Lower lobe of right lung (tissue), 2 donors: ENCODE data around the gene BHLHA15. TPM values are rescaled to one million over a fixed set of nuclear protein-coding genes. Genes with fewer than 3 reads are reported as not detected.

ENCODE experiments used
- ATAC-seq, 2 donors: fragments of 200-7000 bp; cut with Tn5 transposase; one replicate each; pipeline ENCODE4 v1.9.1; 2020 to 2022; ENCODE audit warnings: mild to moderate bottlenecking in 2 of 2, moderate library complexity in 2 of 2
- DNase-seq: peaks from one replicate; pipeline ENCODE4 v3.0.0-alpha.2; 2020
- H3K27ac ChIP-seq: fragments of 200-600 bp; one replicate; pipeline ENCODE4 v1.8.0; 2022
- H3K27me3 ChIP-seq: fragments of 200-600 bp; one replicate; pipeline ENCODE4 v1.8.0; 2022; ENCODE audit warnings: low read depth
- H3K36me3 ChIP-seq: fragments of 200-600 bp; one replicate; pipeline ENCODE4 v1.8.0; 2022; ENCODE audit warnings: mild to moderate bottlenecking
- H3K4me1 ChIP-seq: fragments of 200-600 bp; one replicate; pipeline ENCODE4 v1.8.0; 2022
- H3K4me3 ChIP-seq: fragments of 200-600 bp; one replicate; pipeline ENCODE4 v1.8.0; 2022; ENCODE audit warnings: mild to moderate bottlenecking
- H3K9me3 ChIP-seq: fragments of 200-600 bp; one replicate; pipeline ENCODE4 v1.8.0; 2022
- intact Hi-C: fragments of 100-400 bp; cut with DNase I; formaldehyde crosslinking; loops from one replicate; pipeline ENCODE4 v1.11.0; 2022
- total RNA-seq: library from RNA; stranded (reverse); fragmentation: NEBNext Ultra II Directional; extraction: Animal tissue kit (Norgen Biotek cat#: 25700); gene quantifications from one replicate; pipeline ENCODE4 v1.2.1, GENCODE V29; 2021
- TF ChIP-seq, protein P1 (sequence below): fragments of 200-600 bp; IDR thresholded peaks from one replicate; pipeline ENCODE4 v1.8.0; 2022; ENCODE audit warnings: antibody characterized with exemption, mild to moderate bottlenecking
- donor health status: DM: no; HTN: yes; CAD: no; lungs with severe emphysema.

Gene BHLHA15
- total RNA-seq, 1 donor from 2014 or later = 1.2 TPM

DNA sequence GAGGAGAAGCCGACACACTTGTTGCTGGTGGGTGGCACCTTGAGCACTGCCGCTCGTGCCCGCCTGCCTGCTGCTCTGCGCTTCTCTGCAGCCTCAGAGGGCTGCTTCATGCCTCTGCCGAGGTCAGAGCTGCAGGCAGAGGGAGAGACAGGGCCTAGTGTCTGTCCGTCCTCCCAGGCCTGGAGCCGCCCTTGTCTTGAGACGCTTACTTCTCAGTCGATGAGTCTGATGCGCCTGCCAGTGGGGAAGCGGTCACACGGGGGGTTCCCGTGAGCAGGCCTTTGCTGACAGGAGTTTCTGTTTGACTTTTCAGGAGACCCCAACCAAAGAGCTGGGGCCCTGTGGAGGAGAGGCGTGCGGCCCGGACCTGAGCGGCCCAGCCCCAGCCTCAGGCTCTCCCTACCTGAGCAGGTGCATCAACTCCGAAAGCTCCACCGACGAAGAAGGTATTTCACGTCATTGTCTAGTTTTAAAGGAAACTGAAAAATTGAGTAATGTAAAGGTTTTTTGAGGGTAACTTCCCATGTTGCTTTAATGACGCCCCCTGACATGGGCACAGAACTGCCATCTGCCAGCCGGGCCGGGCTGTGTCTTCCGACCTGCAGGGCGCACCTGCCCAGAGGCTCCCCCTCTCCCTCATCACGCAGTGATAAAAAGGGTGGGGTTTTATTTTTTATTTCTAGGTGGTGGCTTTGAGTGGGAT is 7.8 kb upstream of the BHLHA15 start:
- ATAC-seq = no peak
- intact Hi-C loops = no loop called here
- no peak for DNase-seq

GRCh38 chr7:98203964-98204605 is 7.2 kb upstream of the BHLHA15 start:
- no peaks in the 10 kb centered on the region for H3K27me3 ChIP-seq
- no peaks in the 10 kb centered on the region for H3K9me3 ChIP-seq
- peaks cover 44% of the 10 kb centered on the region for H3K36me3 ChIP-seq
- no peak overlapping the region for H3K4me3 ChIP-seq
- no peak for DNase-seq
- TF ChIP-seq, protein P1, sequence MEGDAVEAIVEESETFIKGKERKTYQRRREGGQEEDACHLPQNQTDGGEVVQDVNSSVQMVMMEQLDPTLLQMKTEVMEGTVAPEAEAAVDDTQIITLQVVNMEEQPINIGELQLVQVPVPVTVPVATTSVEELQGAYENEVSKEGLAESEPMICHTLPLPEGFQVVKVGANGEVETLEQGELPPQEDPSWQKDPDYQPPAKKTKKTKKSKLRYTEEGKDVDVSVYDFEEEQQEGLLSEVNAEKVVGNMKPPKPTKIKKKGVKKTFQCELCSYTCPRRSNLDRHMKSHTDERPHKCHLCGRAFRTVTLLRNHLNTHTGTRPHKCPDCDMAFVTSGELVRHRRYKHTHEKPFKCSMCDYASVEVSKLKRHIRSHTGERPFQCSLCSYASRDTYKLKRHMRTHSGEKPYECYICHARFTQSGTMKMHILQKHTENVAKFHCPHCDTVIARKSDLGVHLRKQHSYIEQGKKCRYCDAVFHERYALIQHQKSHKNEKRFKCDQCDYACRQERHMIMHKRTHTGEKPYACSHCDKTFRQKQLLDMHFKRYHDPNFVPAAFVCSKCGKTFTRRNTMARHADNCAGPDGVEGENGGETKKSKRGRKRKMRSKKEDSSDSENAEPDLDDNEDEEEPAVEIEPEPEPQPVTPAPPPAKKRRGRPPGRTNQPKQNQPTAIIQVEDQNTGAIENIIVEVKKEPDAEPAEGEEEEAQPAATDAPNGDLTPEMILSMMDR = no peak
- H3K4me1 ChIP-seq = peaks cover 9% of the 10 kb centered on the region
- intact Hi-C loops = no loop called here
- no peak overlapping the region for H3K27ac ChIP-seq
- ATAC-seq = no peak

More for the DNA sequence above, 7.8 kb upstream of the BHLHA15 start:
- Histone ChIP-seq H3K36me3 (peaks cover 44% of the 10 kb centered on the region), H3K4me3 (no peak overlapping the region), H3K27me3 (no peaks in the 10 kb centered on the region), H3K9me3 (peaks cover 4% of the 10 kb centered on the region), H3K27ac (no peak overlapping the region), H3K4me1 (peaks cover 9% of the 10 kb centered on the region)
- TF ChIP-seq, protein P1 = no peak

GRCh38 chr7:98204670-98205069 is 6.6 kb upstream of the BHLHA15 start:
- ATAC-seq (peak; percentile 68 to 72), DNase-seq (no peak)
- no peaks in the 10 kb centered on the region for H3K27me3 ChIP-seq
- TF ChIP-seq, protein P1 = no peak
- peaks cover 44% of the 10 kb centered on the region for H3K36me3 ChIP-seq
- H3K4me1 ChIP-seq = peaks cover 9% of the 10 kb centered on the region
- H3K9me3 ChIP-seq = no peaks in the 10 kb centered on the region
- intact Hi-C loops = no loop called here
- H3K27ac ChIP-seq = no peak overlapping the region
- no peak overlapping the region for H3K4me3 ChIP-seq

- Histone ChIP-seq H3K4me3 (no peak overlapping the region), H3K4me1 (peaks cover 9% of the 10 kb centered on the region), H3K9me3 (no peaks in the 10 kb centered on the region), H3K27me3 (no peaks in the 10 kb centered on the region), H3K27ac (no peak overlapping the region), H3K36me3 (peaks cover 44% of the 10 kb centered on the region)
- intact Hi-C loops = no loop called here
- DNase-seq (no peak), ATAC-seq (no peak)
- TF ChIP-seq, protein P1 = no peak
These were observed 5.9 kb upstream of the BHLHA15 start for GRCh38 chr7:98205162-98205845.

DNA sequence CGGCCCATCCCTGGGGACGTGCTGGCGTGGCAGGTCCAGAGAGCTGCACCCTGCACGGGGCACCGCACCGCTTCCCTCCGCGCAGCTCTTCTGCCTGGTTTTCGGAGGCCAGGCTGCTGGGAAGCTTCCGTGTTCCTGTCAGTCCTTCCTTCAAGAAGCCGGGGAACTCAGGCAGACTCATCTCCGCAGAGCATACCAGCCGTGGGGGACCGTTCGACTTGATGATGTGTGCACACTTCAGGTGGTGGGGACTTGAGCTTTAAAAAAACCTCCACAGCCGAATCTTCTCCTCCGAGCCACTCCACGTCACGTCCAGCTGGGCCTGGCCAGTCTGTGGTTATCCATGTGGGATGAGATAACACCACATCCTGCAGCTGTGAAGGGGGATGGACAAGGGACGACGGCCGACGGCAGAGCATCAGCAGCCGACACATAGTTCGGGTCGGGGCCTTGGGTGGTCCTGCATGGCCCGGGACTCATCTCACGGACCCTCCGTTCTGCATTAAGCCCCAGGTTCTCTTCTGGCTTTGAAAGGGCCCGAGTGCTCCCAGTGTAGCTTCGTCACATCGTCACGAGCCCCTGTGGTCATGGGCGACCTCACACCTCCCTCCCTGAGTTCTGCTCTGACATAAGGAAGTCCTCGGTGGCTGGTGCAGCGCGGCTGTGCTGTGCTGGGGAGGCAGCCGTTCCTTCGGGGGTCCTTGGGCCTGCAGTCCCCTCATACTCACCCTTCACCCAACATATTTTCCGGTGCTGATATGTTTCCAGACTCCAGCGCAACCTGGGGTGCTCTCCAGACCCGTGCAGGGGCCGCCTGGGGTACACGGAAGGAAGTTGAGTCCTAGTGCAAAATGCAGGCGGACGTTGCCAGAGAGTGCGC is 4.5 kb upstream of the BHLHA15 start:
- TF ChIP-seq, protein P1 = no peak
- DNase-seq (no peak), ATAC-seq (no peak)
- no peak overlapping the region for H3K4me3 ChIP-seq
- H3K36me3 ChIP-seq = peaks cover 44% of the 10 kb centered on the region
- no peak overlapping the region for H3K27ac ChIP-seq
- no peaks in the 10 kb centered on the region for H3K27me3 ChIP-seq
- intact Hi-C loops = no loop called here
- peaks cover 9% of the 10 kb centered on the region for H3K4me1 ChIP-seq
- H3K9me3 ChIP-seq = no peaks in the 10 kb centered on the region
